HCEC 1CT (cell line): ENCODE measurements around the gene GGACT.
A peak's percentile ranks its signal among the peaks of the same experiment; 100 is the strongest.
"Not testable (repeated sequence)": the region's sequence is repeated elsewhere in the genome, so short reads cannot be mapped to it uniquely, and the experiment has no call there.

ENCODE experiments used
- DNase-seq: peaks from one replicate; pipeline ENCODE4 v3.0.0-alpha.2; 2017

The GGACT gene

DNA sequence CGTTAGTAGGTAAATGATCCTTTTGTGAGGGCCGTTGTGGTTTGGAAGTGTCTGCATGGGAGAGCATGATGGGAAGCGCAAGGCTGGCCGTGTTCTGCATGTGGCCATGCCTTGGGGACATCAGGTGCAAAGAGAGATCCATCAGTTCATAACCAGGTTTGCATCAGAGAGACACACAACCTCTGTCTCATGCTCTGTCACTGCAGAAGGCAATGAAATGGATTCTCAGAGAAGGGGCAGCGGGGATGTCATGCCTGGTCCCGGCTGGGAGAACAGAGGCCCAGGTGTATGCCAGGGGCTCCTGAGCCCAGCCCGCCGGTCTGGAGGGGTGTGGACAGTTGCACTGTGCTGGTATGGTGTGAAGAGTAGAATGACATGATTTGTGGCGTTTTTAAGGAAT is 60.2 kb downstream of the GGACT start:
- DNase-seq: no peak

DNA sequence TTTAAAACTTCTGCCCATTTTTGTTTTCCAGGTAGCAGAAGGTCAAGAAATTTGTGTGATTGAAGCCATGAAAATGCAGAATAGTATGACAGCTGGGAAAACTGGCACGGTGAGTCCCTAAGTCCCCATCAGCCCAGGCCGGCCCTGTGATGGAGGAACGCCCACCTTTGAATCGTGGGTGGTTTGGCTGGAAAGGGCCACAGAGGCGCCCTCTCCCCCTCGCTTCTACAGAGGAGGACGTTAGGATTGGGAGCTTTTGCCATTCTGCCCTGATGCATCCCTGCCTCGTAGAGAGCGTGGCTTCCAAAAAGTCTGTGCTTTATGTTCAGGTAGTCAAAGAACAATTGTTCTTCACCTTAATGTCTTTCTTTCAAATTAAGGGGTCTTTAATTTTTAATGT is 60.9 kb downstream of the GGACT start:
- DNase-seq: no peak

DNA sequence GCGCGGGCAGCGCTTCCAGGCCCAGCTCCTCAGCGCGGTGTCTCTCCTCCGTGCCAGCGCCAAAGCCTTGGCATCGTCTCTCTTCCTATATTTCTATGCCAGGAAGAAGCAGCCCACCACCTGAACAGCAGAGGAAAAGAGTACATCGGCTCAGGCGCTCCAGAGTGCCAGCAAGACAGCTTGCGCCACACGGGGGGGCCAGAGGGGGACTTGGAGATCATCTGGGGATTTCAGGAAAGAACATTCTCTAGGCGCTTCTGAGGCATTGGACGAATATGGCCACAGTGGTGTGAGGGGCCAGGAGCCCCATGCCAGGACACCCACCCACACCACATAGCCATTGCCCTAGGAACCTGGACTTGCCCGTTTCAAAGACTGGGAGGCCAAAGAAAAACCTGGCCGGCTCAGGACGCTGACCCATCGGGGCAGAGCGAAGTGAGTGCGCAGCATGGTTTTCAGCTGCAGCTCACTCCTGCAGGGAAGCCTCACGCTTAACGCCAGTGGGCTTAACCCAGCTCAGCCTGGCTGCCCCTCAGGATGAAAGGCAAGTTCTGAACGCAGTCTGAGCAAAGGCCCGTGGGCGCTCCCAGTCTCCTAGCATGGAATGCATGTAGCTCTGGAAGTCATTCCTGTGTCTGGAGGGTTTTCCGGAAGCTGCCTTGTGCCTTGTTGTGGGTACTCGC is 62.1 kb downstream of the GGACT start:
- no peak for DNase-seq

DNA sequence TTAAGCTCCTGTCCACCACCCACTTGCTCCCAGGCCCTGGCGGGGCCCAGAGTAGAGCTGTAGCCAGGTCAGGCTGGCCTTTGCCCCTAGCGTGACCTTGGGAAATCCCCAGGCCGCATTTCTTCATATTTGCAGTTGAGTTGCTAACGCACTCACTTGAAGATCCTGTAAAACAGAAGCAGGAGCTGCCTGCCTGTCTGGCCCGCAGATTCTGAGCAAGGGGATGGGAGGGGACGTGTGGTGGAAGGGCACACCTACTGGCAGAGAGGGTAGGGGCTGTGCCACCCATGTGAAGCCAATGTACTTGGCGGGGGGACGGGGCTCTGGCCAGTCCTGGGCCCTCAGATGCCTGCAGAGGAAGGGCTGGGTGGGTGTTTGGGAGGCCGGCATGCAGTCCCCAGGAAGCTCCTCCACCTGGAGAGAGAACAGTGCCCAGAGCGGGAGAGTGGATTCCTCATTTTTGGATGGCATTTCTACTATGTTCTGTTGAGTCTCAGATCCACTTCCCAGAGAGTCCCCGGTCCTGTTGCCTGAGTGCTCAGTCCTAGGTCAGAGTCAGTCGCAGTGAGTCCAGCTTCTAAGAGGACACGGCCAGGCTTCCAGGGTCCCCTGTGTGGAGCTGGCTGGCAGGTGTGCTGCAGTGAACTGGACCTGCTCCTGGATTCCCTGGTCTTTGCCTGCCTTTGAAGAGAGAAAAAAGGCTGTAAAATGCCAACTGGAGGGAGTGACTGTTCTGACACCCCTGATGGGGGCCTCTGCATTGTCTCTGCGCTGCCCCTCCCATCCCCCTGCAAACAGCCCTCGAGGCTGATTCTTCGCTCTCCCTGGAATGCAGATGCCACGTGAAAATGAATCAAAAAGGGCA is 62.9 kb downstream of the GGACT start:
- no peak for DNase-seq

DNA sequence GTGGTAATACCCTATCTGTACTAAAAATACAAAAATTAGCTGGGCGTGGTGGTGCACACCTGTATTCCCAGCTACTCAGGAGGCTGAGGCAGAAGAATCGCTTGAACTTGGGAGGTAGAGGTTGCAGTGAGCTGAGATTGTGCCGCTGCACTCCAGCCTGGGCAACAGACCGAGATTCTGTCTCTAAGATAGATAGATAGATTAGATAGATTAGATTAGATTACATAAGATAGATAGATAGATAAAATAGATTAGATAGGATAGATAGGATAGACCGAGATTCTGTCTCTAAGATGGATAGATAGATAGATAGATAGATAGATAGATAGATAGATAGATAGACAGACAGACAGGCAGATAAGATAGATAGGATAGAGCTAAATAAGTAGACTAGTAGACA is 63.9 kb downstream of the GGACT start:
- not testable (repeated sequence) for DNase-seq

DNA sequence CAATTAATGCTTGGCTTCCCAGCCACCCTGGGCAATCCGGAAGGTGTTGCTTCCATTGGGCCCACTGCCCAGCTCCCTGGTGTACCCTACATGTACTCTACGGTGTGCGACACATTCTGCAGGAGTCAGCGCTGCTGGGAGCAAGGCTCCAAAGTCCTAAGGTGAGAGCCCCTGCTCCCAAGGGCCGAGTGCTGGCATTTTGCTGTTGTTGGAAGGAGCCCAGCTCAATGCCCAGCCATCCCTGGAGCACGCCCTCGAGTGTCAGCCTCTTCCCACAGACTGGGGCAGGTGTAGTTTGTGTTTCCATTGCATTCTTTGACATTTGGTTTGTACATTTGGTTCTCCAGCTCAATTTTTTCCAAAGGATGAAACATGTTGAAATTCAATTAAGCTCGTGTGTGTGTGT is 64.6 kb downstream of the GGACT start:
- no peak for DNase-seq

DNA sequence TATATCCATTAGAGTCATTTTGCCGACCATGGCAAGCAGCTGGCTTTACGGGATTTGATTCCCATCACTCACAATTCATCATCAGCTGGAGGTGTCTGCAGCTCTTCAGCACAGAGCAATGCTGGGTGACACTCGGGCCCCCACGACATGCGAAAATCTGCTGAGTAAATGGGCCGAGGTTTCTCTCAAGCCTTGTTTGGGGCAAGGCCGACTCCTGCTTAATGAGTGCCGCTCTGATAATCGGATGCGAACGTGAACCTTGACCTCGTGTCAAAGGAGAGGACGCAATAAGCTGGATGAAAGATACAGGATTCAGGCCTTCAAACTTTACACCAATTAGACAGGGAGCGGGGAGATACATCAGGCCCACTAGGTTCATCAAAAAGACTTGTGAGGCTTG is 65.2 kb downstream of the GGACT start:
- no peak for DNase-seq

DNA sequence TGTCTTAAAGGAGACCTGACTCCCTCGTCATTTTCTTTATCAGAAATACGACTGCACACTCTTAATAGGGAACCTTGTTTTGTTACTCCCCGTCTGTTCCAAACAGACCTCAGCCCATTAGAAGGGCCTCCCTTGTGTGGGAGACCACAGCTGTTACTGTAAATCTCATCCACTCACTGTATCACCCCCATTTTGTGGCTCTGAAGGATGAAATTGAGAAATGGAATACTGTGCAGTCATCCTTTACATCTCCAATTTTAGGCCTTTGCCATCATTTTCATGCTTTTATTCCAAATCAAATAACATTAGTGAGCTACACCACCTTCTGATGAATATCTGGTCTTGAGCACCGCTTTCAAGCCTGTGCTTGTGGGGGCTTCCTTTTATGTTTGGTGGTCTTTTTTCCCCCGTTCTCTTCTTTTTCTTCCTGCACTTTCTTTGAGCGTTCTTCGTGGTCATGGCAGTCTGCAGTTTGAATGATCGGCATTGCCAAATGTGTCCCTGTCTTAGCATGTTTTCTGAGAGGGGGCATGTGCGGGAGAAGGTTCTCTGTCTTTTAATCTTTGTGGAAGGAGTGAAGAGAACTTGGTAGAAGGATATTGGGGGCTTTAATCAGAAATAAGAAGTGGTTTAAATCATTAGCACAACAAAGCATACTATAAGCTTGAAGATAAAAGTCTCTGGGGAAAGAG is 65.8 kb downstream of the GGACT start:
- DNase-seq: no peak

DNA sequence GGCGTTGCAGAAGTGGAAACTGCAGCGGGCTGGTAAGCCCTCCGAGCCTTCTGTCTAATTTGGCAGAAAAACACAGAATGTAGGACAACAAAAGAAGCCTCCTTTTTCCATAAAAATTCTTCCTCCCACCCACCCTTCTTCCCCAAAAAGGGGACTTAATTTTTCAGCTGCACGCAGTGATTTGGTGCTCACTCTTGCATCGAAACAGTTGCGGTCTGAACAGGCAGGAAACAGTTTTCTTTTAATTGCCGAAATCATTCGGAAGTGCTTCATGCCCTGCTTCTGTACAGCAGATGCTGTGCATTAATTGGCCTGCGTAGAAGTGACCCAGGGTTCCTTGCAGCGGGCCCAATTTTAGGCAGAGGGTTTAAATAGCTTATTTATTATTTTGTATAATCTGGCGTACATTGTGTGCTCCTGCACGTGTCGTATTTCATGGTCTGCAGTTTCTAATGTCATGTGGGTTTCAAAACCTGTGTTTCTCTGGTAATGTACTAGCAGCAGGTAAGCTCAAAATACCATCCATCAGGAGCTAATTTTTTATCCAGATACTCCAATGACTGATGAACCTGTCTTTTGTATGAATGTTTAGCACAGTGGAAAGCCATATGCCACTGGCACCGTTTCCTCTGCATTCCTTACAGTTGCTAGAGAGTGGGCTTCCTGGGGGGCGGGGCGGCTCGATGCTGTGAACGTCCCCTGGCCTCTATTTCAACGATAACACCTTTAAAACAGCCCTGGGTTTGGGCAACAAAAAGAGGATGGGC is 66.6 kb downstream of the GGACT start:
- DNase-seq: no peak

DNA sequence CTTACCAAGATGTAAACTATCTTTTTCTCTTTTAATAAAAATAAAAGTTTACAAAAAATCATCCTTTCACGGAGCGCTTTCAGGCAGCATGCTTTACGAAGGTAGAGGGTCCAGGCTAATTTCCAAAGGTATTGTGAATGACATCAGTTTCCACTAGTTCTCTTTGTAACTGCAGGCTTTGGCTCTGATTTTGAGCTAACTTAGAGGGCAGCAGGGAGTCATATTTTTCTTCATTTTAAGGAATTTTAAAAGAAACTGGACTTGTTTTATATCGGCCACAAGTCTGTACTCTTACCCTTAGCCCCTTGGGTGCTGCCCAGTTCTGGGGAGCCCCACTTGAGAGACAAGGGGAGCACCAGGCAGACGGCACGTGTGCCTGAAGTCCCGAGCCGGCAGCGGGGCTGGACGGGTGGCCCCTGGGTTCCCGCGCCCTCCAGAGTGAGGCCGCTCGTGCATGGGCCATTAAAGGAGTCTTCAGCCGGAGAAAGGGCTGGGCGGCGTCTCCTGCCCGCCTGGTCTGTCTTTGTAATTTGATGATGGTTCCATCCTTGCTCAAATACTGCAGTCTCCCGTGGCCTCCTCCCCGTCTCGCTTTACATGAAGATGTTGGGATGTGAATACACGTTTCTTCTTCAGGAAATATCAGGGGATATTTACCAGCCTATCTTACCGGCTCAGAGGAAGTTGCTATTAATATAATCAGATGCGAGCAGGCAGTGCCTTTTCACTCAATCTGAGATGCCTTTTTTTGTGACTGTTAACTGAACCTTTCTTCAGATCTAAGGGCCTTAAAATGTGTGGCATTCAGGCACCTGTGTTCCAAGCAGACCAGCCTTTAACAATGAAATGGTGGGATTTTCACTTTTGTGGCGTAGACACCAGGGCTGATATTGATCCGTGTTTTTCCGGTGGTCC is 67.4 kb downstream of the GGACT start:
- DNase-seq: no peak

DNA sequence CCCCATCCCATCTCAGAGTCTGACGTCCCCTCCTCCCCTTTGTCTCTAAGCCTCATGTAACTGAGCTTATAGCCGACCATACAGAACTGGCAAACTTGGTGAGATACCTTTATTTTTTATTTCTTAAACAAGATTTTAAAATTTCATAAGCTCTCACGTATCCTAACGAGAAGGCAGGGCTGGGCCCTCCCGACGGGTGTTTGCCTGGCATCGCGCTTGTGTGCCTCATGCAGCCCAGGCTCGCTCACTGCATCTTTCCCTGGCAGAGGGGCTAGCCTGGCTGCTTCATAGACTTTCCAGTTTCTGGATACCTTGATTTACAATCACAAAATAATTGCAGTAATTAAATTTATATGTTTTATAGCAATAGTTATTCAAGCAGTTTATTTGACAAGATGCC is 69.0 kb downstream of the GGACT start:
- DNase-seq: no peak

DNA sequence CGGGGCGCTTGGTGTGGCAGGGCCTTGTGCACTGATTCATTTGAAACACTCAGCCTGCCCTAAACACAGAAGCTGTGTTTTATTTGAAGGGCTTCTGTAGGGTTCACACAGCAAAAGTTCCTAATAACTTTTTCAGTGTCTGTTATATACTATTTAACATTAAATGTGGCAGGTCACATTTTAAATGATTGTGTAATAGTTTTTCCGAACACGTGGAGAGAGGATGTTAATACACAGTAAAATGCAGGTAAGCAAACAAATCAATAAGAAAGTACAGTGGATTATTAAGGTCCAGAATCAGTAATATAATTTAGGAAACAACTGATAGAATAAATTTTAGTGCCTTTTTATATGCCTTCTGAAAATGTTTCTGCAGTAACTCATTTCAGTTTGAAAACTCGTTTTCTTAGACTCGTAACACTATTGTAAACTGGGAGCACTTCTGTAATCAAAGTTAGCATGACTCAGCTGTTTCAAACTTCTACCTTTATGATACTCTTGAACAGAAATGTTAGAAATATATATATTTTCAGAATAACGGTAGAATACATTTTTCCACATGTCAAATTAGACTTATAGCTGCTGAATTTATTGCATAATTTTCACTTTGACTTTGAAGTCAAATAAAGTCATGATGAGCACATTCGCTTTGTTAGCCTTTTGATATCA is 70.1 kb downstream of the GGACT start:
- no peak for DNase-seq

DNA sequence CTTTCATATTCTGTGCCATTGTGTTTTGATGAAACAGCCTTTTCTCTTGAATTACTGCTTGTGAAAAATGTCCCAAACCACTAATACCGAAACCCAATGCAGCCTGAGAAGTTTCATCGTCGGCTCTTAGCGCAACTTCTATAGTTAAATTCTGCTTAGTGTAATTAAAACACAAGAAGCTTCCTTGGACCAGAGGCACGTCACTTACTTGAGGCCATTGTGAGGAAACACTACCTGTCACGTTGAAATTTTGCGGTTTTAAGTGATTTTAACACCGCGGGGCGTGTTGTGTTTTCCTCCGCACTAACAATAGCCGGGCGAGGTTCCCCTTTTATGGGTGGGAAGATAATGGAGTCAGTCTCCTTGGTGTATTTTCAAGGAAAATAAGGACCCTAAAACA is 70.9 kb downstream of the GGACT start:
- no peak for DNase-seq

DNA sequence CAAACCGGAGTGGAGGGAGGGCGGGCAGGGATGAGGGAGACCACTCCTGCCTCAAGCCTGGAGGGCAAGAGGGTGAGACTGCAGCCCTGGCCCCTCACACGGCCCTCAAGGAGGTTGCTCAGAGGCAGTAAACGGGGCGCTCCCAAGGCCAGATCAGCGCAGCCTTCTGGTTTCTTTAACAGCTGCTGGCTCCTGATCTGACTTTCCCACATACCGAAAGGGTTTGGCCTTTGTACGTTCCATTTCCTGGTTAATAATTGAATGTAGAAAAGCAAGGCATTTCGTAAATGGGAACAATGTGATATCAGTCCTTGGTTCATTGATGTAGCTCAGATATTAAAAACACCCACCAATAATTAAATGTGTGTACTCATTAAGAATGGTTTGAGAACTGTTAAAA is 71.5 kb downstream of the GGACT start:
- DNase-seq: no peak

DNA sequence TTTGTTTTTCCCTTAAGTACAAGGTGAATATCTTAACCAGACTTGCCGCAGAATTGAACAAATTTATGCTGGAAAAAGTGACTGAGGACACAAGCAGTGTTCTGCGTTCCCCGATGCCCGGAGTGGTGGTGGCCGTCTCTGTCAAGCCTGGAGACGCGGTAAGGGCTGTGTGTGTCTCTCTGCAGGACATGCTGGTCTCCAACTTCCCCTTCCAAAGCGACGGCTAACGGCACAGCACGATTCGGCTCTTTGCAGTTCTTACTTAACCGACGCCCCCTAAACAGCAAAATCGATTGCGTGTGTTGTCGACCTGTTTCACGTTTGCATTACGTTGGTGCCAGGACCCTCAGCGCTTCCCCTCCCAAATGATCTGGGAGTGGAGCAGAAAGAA is 73.2 kb downstream of the GGACT start:
- DNase-seq: no peak

DNA sequence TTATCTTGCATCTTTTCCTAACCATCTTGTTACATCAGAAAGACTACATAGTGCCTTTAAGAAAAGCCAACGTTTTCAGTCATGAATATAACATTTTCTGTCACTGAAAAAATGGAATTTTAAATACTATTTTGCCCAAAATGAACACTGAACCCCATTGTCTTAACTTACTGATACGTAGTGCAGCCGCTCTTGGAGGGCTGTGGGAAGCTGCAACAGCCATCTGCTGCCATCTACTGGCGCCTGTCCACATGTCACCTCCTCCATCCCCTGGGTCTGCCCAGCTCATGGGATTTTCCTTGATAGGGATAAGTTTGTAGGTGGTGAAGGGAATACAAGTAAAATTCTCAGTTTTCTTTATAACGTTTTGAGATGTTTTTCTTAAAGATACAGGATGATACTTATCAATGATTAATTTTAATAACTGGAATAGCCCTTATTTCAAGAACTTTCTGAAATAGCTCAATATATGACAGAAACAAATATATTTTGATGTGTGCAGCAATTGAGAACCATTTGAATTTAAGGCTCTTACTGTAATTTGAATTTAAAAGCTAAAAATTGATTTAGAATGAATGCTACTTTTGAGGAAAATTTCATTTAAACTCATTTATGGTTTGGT is 73.7 kb downstream of the GGACT start:
- DNase-seq: peak; percentile 69

DNA sequence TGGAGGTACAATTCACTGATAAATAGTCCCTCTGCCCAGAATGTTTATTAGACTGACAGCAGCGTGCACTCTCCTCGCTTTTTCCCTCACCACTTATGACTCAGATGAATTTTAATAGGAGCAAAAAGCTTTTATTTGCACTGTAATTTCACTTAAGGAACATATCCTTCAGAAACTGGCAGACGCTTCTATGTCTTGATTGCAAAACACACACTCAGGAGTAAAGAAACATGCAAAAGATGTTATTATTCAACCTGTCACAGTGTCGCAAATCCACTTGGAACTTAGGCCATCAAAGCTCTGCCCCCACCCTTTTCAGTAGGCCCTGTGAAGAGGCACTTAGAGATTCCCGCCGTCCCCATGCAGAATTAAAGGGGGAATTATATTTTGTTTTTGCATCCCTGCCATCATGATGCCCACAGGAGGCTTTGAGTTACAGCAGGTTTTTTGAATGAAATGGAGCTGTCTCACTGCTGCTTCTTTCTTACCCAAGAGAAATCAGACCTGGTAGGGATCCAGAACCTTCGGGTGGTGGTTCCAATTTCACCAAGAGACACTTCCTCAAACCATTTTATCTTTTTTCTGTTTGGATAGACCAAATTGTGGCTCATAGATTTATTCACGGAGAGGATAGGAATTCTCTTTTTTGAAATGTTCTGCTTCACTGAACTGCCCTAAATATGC is 74.5 kb downstream of the GGACT start:
- no peak for DNase-seq

DNA sequence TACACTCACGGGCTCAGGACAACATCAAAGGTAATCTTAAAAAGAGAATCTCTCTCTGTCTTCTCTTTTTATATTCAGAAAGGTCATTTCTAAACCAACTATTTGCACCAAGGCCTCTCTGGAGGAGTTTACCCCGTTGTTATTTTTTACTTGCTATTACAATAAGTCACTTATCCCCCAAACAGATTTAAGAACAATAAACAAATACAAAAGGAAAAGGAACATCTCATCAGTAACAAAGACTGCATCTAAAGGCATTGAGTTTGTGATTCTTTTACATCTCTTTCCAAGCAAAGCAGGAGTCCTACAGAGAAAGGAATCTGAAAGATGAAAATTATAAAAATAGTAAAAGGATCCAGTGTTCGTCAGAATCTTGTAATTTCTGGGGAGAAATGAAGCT is 75.4 kb downstream of the GGACT start:
- no peak for DNase-seq

DNA sequence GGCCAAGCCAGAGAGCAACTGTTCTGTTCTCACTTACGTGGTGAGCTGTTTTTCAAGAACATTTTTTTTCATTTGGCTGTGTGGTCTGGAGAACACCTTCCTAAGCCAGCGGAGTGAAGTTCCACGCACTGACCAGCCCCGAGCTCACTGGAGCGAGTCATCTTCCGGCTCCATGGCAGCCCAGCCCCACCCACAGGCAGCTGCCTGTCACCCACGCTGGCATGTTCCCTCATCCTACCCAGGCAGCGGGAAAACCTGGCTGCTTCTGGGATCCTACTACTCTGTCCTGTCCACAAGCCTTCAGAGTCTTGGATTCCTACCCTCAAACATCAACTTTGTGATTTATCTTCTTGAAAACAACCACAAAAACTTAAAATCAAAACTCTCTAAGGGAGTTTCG is 76.2 kb downstream of the GGACT start:
- DNase-seq: no peak

DNA sequence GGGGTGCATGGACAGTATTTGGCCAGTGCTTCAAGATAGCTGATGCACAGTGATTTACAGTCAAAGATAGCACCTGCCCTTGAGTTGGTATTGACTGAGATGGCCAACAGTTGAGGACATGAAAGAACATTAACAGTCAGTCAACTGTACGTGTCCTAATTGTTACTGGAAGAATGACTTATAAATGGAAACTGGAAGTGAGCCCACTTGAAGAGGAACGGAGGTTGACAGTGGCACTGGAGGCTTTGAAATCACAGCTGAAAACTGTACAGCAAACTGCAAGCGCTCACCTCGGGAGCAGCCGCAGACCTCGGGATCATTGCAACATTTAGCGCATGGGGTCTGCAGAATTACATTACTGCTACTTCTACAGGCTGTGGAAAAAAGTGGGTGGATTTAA is 77.1 kb downstream of the GGACT start:
- DNase-seq: no peak
